ENCODE data around the gene PTPN14.
"Not testable (repeated sequence)": the region's sequence is repeated elsewhere in the genome, so short reads cannot be mapped to it uniquely, and the experiment has no call there.

The PTPN14 gene

DNA sequence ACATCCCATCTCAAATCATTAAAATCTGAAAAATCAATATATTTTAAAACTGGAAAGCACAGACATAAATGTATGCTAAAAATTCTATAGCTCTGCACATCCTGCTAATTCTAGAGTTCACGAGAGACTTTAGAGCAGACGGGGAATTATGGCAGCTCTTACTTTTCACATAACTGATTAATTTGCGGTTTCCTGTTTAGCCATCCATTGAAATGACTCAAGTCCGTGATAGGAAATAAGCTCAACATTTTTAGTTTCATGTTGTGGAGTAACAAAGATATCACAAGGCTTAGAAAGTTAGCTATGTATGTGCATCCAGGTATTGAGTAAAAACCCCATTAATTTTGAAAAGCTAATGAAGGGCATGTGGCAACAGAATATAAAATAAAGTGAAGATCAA lies 147.2 kb downstream of the PTPN14 start:
- no peaks in the 10 kb centered on the region for H3K27me3 ChIP-seq (ENCODE audit: control insufficient read depth, insufficient read depth, low read length, poor library complexity, severe bottlenecking)
- no peak overlapping the region for H3K4me3 ChIP-seq (ENCODE audit: insufficient read depth, low read depth, low read length)
- 95 to 96% methylated on average over 4 of the region's 4 CpGs for WGBS, 2 experiments
- H3K27ac ChIP-seq (ENCODE audit: insufficient read depth, low read depth, low read length, poor library complexity, severe bottlenecking) = no peak overlapping the region
- peaks cover 4% of the 10 kb centered on the region for H3K4me1 ChIP-seq (ENCODE audit: control insufficient read depth, insufficient read depth, low read length)
- no peaks in the 10 kb centered on the region for H3K9me3 ChIP-seq (ENCODE audit: control insufficient read depth, low read length)
- H3K36me3 ChIP-seq (ENCODE audit: control insufficient read depth, insufficient read depth, low read length) = peaks cover 4% of the 10 kb centered on the region

DNA sequence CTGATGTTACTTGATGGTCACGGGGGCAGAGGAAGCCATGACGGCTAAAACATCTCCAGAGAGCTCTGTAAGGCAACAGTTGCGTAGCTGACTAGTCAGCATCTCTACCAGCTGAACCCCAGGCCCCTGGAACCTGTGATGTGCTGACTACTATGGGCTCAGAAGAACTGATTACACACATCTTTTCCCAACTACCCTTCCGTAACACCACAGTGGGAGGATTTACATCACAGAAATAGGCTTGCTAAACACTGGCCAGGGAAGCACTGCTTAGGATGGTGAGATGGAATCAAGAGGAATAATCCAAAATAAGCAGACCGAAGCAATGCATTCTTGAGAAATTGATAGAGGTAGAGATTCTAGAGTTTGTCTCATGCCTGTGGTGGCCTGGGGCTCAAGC lies 148.0 kb downstream of the PTPN14 start:
- Histone ChIP-seq H3K27ac (ENCODE audit: insufficient read depth, low read depth, low read length, poor library complexity, severe bottlenecking) (no peak overlapping the region), H3K9me3 (ENCODE audit: control insufficient read depth, low read length) (no peaks in the 10 kb centered on the region), H3K4me1 (ENCODE audit: control insufficient read depth, insufficient read depth, low read length) (peaks cover 4% of the 10 kb centered on the region), H3K36me3 (ENCODE audit: control insufficient read depth, insufficient read depth, low read length) (peaks cover 4% of the 10 kb centered on the region), H3K27me3 (ENCODE audit: control insufficient read depth, insufficient read depth, low read length, poor library complexity, severe bottlenecking) (no peaks in the 10 kb centered on the region), H3K4me3 (ENCODE audit: insufficient read depth, low read depth, low read length) (no peak overlapping the region)
- WGBS, 2 experiments = 72 to 77% methylated on average over 5 of the region's 5 CpGs

DNA sequence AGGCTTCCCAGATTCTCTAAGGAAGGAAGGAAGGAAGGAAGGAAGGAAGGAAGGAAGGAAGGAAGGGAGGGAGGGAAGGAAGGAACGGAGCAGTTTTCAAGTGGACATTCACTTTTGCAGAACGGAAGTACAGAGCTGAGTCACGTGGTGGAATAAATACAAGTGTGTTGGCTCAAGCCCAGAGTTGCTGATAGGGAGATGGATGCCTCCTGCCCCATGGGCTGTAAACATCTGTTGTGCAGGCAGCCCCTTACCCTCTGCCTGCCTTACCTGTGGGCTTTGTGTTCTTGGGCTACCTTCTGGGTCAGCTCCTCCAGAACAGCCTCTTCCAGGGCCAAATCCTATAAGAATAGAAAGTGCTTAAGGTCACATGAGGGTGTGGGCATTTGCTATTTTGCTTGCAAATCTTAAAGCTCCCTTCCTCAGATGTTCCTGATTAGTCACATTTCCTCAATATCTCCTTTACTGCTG lies 148.8 kb downstream of the PTPN14 start:
- H3K4me1 ChIP-seq (ENCODE audit: control insufficient read depth, insufficient read depth, low read length) = peaks cover 4% of the 10 kb centered on the region
- H3K27ac ChIP-seq (ENCODE audit: insufficient read depth, low read depth, low read length, poor library complexity, severe bottlenecking) = no peak overlapping the region
- H3K9me3 ChIP-seq (ENCODE audit: control insufficient read depth, low read length) = no peaks in the 10 kb centered on the region
- no peak overlapping the region for H3K4me3 ChIP-seq (ENCODE audit: insufficient read depth, low read depth, low read length)
- 89 to 92% methylated on average over 3 of the region's 3 CpGs for WGBS, 2 experiments
- no peaks in the 10 kb centered on the region for H3K27me3 ChIP-seq (ENCODE audit: control insufficient read depth, insufficient read depth, low read length, poor library complexity, severe bottlenecking)
- H3K36me3 ChIP-seq (ENCODE audit: control insufficient read depth, insufficient read depth, low read length) = peaks cover 4% of the 10 kb centered on the region

DNA sequence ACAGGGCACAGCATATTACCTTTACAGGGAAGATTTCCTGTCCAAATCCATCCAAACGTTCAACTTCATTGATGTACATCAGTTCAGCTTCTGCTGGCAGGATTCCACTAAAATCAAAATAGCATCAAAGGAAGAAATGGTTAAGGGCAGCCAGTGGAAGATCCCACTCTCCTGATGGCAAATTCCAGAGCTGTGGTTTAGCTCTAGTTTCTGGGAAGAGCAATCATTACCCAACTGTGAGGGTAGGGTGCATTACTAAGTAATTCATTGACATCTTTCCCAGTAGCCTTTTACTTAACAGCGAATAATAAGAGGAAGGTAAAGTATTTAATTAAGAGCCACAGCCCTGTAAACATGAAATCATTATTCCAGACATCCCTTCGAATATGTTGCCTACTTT lies 149.7 kb downstream of the PTPN14 start:
- no peaks in the 10 kb centered on the region for H3K9me3 ChIP-seq (ENCODE audit: control insufficient read depth, low read length)
- H3K36me3 ChIP-seq (ENCODE audit: control insufficient read depth, insufficient read depth, low read length) = peaks cover 4% of the 10 kb centered on the region

DNA sequence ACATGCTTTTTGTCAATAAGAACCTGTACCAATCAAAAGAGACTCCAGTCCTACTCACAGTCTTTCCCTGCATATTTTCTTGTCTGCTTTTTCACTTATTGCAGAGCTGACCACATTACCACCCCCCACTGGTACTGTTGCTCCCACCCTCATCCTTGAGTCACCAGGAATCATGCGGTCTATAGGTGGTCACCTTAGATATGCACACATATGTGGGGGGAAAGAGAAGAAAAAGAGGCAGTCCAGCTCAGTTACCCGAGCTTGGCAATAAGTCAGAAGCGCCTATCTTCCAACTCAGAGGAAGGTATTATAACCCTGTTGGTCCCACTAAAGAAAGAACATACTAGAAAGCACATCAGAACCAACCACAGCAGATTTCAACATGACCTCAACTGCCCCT lies 151.3 kb downstream of the PTPN14 start:
- WGBS, 2 experiments = 89 to 100% methylated on average over 3 of the region's 3 CpGs

More for the DNA sequence above, 149.7 kb downstream of the PTPN14 start:
- Histone ChIP-seq H3K4me1 (ENCODE audit: control insufficient read depth, insufficient read depth, low read length) (peaks cover 4% of the 10 kb centered on the region), H3K4me3 (ENCODE audit: insufficient read depth, low read depth, low read length) (no peak overlapping the region), H3K27ac (ENCODE audit: insufficient read depth, low read depth, low read length, poor library complexity, severe bottlenecking) (no peak overlapping the region), H3K27me3 (ENCODE audit: control insufficient read depth, insufficient read depth, low read length, poor library complexity, severe bottlenecking) (no peaks in the 10 kb centered on the region)
- WGBS, 2 experiments = 67 to 97% methylated on average over 1 to 2 of the region's 3 CpGs

DNA sequence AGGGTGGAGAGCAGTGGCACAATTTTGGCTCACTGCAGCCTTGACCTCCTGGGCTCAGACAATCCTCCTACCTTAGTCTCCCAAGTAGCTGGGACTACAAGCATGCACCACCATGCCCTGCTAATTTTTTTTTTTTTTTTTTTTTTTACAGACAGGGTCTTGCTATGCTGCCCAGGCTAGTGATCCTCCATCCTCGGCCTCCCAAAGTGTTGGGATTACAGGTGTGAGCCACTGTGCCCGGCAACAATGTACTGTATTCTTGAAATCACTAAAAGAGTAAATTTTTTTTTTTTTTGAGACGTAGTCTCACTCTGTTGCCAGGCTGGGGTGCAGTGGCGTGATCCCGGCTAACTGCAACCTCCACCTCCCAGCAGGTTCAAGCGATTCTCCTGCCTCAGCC lies 152.9 kb downstream of the PTPN14 start:
- no peaks in the 10 kb centered on the region for H3K27me3 ChIP-seq (ENCODE audit: control insufficient read depth, insufficient read depth, low read length, poor library complexity, severe bottlenecking)
- H3K4me3 ChIP-seq (ENCODE audit: insufficient read depth, low read depth, low read length) = no peak overlapping the region
- 93 to 95% methylated on average over 6 of the region's 6 CpGs for WGBS, 2 experiments
- peaks cover 4% of the 10 kb centered on the region for H3K36me3 ChIP-seq (ENCODE audit: control insufficient read depth, insufficient read depth, low read length)
- H3K9me3 ChIP-seq (ENCODE audit: control insufficient read depth, low read length) = no peaks in the 10 kb centered on the region
- no peaks in the 10 kb centered on the region for H3K4me1 ChIP-seq (ENCODE audit: control insufficient read depth, insufficient read depth, low read length)
- H3K27ac ChIP-seq (ENCODE audit: insufficient read depth, low read depth, low read length, poor library complexity, severe bottlenecking) = no peak overlapping the region

More for the DNA sequence above, 151.3 kb downstream of the PTPN14 start:
- H3K4me1 ChIP-seq (ENCODE audit: control insufficient read depth, insufficient read depth, low read length) = peaks cover 4% of the 10 kb centered on the region
- H3K36me3 ChIP-seq (ENCODE audit: control insufficient read depth, insufficient read depth, low read length) = peaks cover 4% of the 10 kb centered on the region
- H3K4me3 ChIP-seq (ENCODE audit: insufficient read depth, low read depth, low read length) = no peak overlapping the region
- H3K27ac ChIP-seq (ENCODE audit: insufficient read depth, low read depth, low read length, poor library complexity, severe bottlenecking) = no peak overlapping the region
- H3K9me3 ChIP-seq (ENCODE audit: control insufficient read depth, low read length) = no peaks in the 10 kb centered on the region
- H3K27me3 ChIP-seq (ENCODE audit: control insufficient read depth, insufficient read depth, low read length, poor library complexity, severe bottlenecking) = no peaks in the 10 kb centered on the region

DNA sequence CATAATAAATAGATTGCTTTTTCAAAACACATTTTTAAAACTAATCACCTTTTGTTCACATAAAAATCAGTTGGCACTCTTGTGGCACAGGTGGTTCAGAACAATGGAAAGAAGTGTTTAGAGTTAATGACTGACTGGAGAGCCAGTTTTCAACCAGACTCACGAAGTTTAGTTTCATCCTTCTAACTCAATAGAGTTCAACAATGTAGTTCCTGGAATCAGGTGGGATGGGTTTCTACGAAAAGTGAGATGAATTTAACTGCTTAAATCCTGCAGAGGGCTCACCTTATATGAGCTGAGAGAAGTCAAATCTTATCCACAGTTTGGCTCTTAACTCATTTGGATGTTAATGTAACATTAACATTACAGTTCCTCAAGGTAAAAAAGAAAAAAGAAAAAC lies 153.9 kb downstream of the PTPN14 start:
- H3K27ac ChIP-seq (ENCODE audit: insufficient read depth, low read depth, low read length, poor library complexity, severe bottlenecking) = no peak overlapping the region
- no peaks in the 10 kb centered on the region for H3K9me3 ChIP-seq (ENCODE audit: control insufficient read depth, low read length)
- no peaks in the 10 kb centered on the region for H3K27me3 ChIP-seq (ENCODE audit: control insufficient read depth, insufficient read depth, low read length, poor library complexity, severe bottlenecking)
- H3K36me3 ChIP-seq (ENCODE audit: control insufficient read depth, insufficient read depth, low read length) = peaks cover 4% of the 10 kb centered on the region
- no peak overlapping the region for H3K4me3 ChIP-seq (ENCODE audit: insufficient read depth, low read depth, low read length)
- 90 to 100% methylated on average over 1 to 2 of the region's 2 CpGs for WGBS, 2 experiments
- H3K4me1 ChIP-seq (ENCODE audit: control insufficient read depth, insufficient read depth, low read length) = no peaks in the 10 kb centered on the region

DNA sequence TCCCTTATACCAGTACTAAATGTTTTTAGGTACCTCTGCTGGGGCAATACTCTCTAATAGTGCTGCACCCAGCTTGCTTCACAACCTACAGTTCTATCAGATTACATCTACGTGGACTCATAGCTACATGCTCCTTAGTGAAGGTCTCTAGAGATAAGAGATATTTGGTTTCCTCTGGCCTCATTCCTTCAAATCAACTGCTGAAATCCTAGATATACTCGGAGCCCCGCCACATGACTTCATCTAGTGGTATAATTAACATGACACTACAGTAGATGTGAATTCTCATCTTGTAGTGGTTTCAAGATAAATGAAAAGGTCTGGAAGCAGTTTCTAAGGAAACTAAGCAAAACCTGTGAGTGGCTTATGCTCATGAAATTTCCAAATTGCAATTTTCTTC lies 155.1 kb downstream of the PTPN14 start:
- no peaks in the 10 kb centered on the region for H3K27me3 ChIP-seq (ENCODE audit: control insufficient read depth, insufficient read depth, low read length, poor library complexity, severe bottlenecking)
- H3K4me1 ChIP-seq (ENCODE audit: control insufficient read depth, insufficient read depth, low read length) = no peaks in the 10 kb centered on the region
- no peak overlapping the region for H3K4me3 ChIP-seq (ENCODE audit: insufficient read depth, low read depth, low read length)
- H3K27ac ChIP-seq (ENCODE audit: insufficient read depth, low read depth, low read length, poor library complexity, severe bottlenecking) = no peak overlapping the region
- WGBS, 2 experiments = 100% methylated on average over 1 to 3 of the region's 3 CpGs
- H3K9me3 ChIP-seq (ENCODE audit: control insufficient read depth, low read length) = no peaks in the 10 kb centered on the region
- peaks cover under 1% of the 10 kb centered on the region for H3K36me3 ChIP-seq (ENCODE audit: control insufficient read depth, insufficient read depth, low read length)

DNA sequence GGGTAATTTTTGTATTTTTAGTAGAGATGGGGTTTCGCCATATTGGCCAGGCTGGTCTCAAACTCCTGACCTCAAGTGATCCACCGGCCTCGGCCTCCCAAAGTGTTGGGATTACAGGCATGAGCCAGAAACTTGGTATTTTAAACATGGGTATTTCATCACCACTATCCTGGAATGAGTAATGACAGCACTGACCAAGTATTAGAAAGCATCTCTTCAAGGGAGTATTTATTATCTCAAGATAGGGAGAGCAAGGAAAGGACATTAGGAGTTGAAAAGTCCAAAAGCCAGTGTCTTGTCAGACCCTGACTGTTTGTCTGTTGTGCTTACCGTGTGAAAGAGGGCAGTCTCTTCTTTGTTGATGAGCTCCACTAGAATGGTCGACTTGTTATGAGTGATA lies 156.8 kb downstream of the PTPN14 start:
- H3K27me3 ChIP-seq (ENCODE audit: control insufficient read depth, insufficient read depth, low read length, poor library complexity, severe bottlenecking); H3K36me3 ChIP-seq (ENCODE audit: control insufficient read depth, insufficient read depth, low read length); H3K4me1 ChIP-seq (ENCODE audit: control insufficient read depth, insufficient read depth, low read length); H3K9me3 ChIP-seq (ENCODE audit: control insufficient read depth, low read length); H3K27ac ChIP-seq (ENCODE audit: insufficient read depth, low read depth, low read length, poor library complexity, severe bottlenecking); H3K4me3 ChIP-seq (ENCODE audit: insufficient read depth, low read depth, low read length): not testable (repeated sequence)
- 90 to 94% methylated on average over 5 of the region's 5 CpGs for WGBS, 2 experiments

DNA sequence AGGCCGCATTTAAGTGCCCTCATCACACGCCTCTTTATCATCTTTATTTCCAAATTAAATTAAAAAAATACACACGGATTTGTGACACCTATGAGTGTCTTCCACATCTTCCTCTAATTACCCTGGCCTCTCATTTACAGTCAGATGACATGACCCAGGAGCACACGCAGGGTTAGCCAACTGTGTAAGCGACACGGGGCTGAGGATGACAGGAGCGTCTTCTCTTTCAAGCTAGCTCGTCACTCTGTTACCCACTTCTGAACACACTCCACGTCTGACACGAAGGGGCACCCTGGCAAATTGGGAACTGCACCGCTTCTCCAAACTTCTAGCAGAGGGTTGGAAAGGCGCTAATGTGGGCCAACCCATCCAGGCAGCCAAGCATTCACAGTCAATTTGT lies 158.3 kb downstream of the PTPN14 start:
- no peaks in the 10 kb centered on the region for H3K36me3 ChIP-seq (ENCODE audit: control insufficient read depth, insufficient read depth, low read length)
- no peak overlapping the region for H3K4me3 ChIP-seq (ENCODE audit: insufficient read depth, low read depth, low read length)
- 94 to 97% methylated on average over 12 of the region's 12 CpGs for WGBS, 2 experiments
- H3K9me3 ChIP-seq (ENCODE audit: control insufficient read depth, low read length) = no peaks in the 10 kb centered on the region
- no peak overlapping the region for H3K27ac ChIP-seq (ENCODE audit: insufficient read depth, low read depth, low read length, poor library complexity, severe bottlenecking)
- H3K27me3 ChIP-seq (ENCODE audit: control insufficient read depth, insufficient read depth, low read length, poor library complexity, severe bottlenecking) = no peaks in the 10 kb centered on the region
- H3K4me1 ChIP-seq (ENCODE audit: control insufficient read depth, insufficient read depth, low read length) = no peaks in the 10 kb centered on the region
